GM03348 (cell line): ENCODE results near the gene MED22.
A peak's percentile ranks its signal among the peaks of the same experiment; 100 is the strongest.

Source experiments
- DNase-seq: peaks from one replicate; pipeline ENCODE4 v3.0.0; 2012; ENCODE audit warnings: low spot score

Gene MED22

GRCh38 chr9:133355881-133356357, 8.0 kb upstream of the MED22 start:
- DNase-seq: no peak

DNA sequence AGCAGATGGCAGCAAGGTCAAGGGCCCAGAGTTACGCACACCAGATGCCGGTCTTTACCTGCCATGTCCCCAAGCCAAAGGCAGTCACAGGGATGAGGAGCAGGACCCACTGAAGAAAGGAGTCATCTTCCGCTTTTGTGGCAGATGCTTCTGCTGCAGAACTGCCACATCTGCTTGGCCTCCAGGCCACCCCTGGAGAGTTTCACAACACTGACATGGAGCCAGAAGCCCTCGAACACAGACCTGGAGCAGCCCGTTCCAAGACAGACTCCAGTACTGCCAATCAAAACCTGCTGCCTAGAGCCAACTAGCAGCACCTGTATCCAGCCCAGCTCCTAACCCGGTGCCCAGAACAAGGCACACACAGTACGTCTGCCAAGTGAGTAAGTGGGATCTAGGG, 6.8 kb upstream of the MED22 start:
- DNase-seq: no peak

GRCh38 chr9:133353548-133353947, 5.6 kb upstream of the MED22 start:
- DNase-seq: no peak

DNA sequence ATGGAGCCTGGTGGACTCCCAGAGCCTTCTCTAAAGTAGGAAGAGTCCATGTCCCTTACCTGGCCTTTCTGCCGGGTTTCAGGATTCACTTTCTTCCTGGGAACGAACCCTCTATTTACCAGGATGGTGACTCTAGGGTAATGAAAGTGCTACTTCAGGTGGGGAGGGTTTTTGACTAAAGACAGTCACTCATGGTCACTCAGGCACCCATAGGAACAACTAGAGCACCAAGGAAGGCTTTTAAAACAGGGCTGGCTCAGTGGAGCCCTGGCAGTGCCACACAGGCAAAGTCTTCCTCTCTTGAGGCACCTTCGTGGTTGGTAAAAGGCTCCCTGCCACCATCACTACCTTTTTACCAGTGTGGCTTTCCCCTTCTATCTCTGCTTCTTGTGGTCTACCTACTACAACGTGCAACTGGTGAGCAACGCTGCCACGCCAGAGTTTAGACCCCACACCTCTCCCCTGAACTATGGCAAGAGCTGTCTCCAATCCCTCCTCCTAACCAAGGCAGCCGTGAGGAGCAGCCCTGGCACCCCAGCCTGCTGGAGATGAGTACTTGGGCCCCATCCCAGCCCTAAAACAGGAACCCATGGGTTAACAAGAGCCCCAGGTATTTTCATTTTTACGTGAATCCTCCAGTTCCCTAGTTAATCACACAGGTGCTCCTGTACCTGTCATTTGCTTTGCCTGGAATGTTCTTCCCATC, 4.9 kb upstream of the MED22 start:
- no peak for DNase-seq

GRCh38 chr9:133351908-133352634, 4.1 kb upstream of the MED22 start:
- DNase-seq: peak; percentile 71

GRCh38 chr9:133351526-133351907, 3.6 kb upstream of the MED22 start:
- no peak for DNase-seq

- DNase-seq: no peak
These were observed 2.2 kb upstream of the MED22 start for GRCh38 chr9:133349965-133350616.

DNA sequence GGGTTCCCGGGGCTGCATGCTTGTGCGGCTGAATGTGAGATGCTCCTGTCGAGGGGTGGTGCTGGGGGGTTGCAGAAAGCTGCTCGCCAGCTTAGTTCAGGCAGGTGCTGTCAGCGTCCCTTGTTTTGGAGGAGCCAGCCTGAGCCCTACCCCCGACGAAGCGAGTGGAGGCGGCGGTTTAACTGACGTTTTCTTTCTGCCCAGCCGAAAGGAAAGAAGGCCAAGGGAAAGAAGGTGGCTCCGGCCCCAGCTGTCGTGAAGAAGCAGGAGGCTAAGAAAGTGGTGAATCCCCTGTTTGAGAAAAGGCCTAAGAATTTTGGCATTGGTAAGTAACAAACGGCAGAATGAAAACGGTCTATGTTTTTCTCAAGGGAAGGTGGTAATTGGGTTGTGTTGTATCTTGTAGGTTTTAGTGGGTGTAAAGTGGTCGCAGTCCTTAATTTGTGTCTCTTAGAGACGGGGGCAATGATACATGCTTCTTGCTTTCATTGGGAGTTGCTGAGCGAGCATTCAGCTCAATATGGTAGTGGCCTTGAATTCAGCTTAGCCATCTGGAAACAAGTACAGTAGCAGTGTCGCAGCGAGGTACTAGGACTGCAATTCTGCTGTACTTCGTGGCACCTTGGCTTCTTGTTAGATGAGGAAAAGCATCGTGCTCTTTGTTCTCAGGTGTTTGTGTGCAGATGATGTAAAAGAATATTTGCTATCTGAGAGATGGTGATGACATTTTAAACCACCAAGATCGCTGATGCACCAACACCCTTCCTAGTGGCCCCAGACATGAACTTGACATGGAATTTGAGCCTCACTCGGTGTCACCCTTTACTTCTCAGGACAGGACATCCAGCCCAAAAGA, 1.0 kb upstream of the MED22 start:
- DNase-seq: no peak

GRCh38 chr9:133347515-133347984, 381 bp downstream of the MED22 start:
- DNase-seq: peak; percentile 71

DNA sequence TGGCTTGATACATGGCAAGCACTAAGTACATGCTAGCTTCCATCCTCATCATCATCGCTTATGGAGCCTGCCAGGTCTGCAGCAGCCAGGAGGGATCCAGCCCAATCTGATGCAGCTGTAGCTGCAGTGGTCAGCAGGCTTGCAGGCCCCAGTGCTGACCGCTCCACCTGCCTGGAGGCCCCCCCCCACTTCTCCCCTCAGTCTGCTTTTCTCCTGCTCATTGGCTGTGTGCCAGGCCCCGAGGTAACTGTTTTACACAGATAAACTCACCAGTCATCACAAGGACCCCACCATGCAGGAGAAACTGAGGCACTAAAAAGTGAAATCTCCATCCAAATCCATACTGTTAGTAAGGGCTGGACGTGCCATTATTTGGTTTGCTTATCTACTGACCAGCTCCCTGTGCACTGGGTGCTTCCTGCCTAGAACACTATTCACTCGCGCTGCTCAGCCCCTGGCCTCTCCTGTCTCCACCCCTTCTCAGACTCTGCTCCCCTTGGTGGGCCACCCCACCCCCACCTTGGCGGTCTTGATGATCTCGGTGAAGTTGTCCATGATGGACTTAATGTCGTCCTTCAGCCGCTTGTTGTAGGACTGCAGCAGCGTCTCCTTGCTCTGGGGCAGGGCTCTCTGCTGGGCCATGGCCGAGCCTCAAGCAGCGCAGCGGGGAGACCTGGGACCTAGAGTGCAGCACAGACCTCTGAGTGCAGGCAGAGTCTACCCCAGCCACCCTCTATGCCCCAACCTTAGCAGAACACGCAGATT, 1.7 kb downstream of the MED22 start:
- no peak for DNase-seq

DNA sequence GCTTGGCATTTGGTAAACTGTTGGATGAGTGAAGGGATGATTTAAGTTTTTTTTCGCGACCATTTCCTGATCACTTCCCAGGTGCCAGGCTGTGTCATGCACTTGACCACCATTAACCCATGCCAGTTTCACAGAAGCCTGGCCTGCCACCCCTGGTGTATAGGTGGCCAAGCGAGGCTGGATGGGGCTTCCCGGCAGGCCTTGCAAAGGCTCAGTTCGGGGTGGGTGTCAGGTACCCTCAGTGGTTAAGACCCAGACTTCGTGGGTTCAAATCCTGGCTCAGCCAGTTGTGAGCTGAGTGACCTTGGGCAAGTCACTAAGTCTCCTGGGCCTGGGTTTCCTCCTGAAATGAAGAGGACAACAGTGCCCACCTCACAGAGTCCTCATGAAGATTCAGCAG, 2.3 kb downstream of the MED22 start:
- no peak for DNase-seq

- DNase-seq: no peak
These were observed 3.0 kb downstream of the MED22 start for GRCh38 chr9:133344979-133345378.

GRCh38 chr9:133344071-133344470, 3.9 kb downstream of the MED22 start:
- DNase-seq: no peak

GRCh38 chr9:133342570-133342969, 5.4 kb downstream of the MED22 start:
- DNase-seq: no peak

DNA sequence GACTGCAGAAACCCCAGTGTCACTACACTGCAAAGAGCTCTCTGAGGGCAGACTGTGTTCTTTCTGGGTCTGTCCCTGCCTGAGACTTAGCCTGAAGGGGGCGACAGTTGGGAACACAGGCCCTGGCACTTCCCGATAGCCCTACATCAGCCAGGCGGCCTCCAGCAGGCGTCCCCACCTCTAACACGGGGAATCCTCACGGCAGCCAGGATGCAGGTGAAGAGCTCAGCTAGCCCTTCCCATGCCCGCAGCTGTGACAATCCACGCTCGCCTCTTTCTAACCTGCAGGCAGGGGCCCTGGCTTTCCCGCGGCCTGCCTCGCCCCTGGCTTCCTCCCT, 5.9 kb downstream of the MED22 start:
- no peak for DNase-seq

GRCh38 chr9:133341369-133342068, 6.4 kb downstream of the MED22 start:
- DNase-seq: no peak

DNA sequence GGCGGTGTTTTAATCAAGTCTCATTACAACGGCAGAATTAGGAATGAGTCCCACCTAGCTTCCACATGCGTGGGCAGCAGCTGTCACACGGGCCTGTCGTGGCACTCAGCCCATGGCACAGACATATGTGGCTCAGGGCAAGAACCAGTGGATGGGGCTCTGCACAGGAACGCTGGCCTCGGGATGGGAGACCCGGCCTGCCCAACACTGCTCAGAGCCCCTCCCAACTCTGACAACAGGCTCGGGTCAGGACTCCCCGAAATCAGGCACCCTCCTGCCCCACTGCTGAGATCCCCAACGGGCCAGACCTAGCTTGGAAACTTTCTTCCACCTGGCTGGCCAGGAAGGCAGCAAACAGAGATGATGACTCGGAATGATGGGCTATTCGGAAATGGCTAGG, 7.0 kb downstream of the MED22 start:
- DNase-seq: no peak

GRCh38 chr9:133340256-133340655, 7.7 kb downstream of the MED22 start:
- no peak for DNase-seq

DNA sequence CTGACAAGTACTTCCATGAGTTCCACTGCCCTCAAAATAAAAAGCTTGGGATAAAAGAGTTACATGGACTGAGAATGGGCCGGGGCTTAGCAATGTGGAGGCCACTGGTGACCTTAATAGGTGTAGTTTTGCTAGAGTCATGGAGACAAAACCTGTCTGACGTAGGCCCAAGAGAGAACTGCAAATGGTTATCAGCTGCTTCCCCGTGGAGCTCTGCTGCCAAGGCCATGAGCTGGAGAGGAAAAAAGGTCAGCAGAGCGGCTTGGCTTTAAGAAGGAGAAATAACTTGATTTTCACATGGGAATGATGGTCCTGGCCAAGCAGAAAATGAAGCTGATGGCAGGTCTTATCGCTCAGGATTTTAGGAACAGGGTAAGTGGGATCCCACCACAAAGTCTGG, 8.3 kb downstream of the MED22 start:
- no peak for DNase-seq

GRCh38 chr9:133335924-133336811, 11.8 kb downstream of the MED22 start, which contains the start of gene SURF6:
SURF6 (minus strand) TSS chr9:133336188; CDS start chr9:133336132, 56 bp downstream.
- peak; percentile 96 for DNase-seq
